Ammon's horn (tissue), 1 donor: ENCODE data around the gene TFF1.
A peak's percentile ranks its signal among the peaks of the same experiment; 100 is the strongest.
"Not testable (repeated sequence)": the region's sequence is repeated elsewhere in the genome, so short reads cannot be mapped to it uniquely, and the experiment has no call there.

Experiments used
- DNase-seq: peaks from one replicate; pipeline ENCODE4 v3.0.0-alpha.2; 2016; ENCODE audit warnings: low spot score

The TFF1 gene

GRCh38 chr21:42366292-42367010 is at the start of gene TFF1:
Gene TFF1 (minus strand): TSS chr21:42366535. CDS start chr21:42366495, 40 bp downstream.
- no peak for DNase-seq

GRCh38 chr21:42414928-42415769 is 48.8 kb upstream of the TFF1 start:
- DNase-seq: peak; percentile 53

DNA sequence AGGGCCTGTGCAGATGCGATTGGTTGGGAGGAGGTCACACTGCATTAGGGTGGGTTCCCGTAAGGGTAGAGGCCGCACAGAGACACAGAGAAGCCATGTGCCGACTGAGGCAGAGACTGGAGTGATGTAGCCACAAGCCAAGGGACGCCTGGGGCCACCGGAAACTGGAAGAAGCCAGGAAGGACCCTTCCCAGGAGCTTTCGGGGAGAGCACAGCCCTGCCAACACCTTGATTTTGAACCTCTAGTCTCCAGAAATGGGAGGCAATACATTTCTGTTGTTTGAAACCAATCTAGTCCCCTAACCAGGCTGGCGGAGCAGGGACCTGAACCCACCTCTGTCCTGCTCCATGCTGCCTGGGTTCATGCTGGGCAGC is 48.2 kb upstream of the TFF1 start:
- no peak for DNase-seq

DNA sequence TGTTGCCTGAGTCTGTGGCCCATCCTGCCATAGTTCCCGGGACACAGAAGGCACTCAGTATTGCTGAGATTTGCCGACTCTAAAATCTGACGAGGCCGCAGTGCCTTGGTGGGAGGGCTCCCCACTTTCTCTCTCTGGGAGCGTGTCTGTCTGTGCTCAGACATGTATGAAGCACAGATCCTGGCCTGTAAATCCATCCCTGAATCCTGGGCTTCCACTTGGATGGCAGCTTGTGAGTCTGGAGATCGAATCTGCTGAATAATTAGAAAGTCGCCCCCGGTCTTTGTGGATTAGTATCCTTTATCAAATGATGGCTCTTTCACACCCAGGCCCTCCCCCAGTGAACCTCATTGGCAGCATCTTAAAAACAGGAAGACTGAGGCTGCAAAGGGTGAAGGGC is 47.7 kb upstream of the TFF1 start:
- DNase-seq: no peak

- no peak for DNase-seq
Measured at GRCh38 chr21:42413500-42413899, 47.2 kb upstream of the TFF1 start.

DNA sequence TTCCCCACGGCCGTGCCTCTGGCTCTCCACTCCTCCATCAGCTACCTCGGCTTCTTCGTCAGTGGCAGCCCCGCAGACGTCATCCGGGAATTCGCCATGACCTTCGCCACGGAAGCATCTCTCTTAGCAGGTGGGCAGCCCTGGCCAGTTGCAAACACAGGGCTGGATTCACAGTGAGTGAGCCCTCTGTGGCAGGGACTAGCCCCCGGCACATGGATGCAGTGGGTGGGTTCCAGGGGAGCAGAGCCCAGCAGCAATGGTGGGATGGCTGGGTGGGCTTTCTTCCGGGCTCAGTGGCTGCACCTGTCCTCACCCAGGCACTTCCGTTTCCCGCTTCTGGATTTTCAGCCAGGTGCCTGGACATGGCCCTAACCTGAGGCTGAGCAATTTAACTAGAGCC is 46.8 kb upstream of the TFF1 start:
- DNase-seq: no peak

- DNase-seq: no peak
Measured at GRCh38 chr21:42412636-42412933, 46.2 kb upstream of the TFF1 start.

GRCh38 chr21:42411891-42412635 is 45.7 kb upstream of the TFF1 start:
- DNase-seq: no peak

DNA sequence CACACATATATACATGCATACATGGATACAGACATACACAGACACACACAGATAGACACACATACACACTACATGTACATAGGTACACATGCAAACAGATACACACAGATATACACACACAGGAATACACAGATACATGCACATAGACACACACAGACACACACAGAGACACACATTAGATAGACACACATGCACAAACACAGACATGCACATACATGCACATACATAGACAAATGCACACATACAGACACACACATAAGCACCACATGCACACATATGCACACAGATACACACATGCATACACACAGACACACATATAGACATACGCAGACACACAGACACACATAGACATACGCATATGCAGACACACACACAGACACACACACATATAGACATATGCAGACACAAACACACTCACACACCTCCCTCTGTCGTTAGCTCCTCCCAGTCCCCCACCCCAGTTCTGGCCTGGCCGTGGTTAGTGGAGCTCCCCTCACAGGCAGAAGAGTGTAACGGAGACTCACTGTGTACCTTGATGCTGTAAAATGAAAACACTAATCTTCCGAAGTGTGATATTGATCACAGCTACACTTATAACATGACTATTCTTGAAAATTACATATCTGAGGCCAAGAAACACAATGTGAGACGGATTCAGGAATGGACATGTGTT is 45.0 kb upstream of the TFF1 start:
- no peak for DNase-seq

- no peak for DNase-seq
Measured at GRCh38 chr21:42409366-42409765, 43.0 kb upstream of the TFF1 start.

DNA sequence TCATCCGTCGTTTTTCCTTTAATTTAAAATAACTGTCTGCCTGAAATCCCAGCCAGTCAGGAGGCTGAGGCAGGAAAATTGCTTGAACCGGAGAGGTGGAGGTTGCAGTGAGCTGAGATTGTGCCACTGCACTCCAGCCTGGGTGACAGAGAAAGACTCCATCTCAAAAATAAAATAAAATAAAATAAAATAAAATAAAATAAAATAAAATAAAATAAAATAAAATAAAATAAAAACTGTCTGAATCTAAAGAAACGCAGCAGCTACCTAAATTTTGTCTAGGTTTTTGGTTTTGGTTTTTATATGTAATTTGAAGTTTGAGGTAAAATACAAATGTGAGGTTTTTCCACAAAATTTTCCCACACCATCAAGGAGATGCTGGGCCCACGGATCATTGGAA is 42.4 kb upstream of the TFF1 start:
- not testable (repeated sequence) for DNase-seq

DNA sequence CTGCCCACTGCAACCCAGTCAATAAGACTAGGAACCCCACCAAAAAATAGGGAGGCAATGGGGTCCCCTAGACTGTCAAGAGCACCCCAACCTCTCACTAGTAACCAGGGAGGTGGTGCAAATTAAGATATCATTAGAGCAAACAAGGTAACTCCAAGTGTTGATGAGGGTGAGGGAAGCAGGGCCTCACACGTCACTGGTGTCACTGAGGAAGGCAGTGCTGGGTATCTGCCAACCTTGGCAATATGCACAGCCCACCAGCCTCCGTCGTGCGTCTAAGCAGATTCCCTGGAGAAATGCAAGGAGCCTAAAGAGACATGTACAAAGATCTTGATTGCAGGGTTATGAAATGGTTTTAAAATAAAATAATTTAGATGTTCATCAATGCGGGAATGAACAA is 41.1 kb upstream of the TFF1 start:
- no peak for DNase-seq

GRCh38 chr21:42406866-42407265 is 40.5 kb upstream of the TFF1 start:
- no peak for DNase-seq

- DNase-seq: no peak
Measured at GRCh38 chr21:42406201-42406621, 39.9 kb upstream of the TFF1 start.

DNA sequence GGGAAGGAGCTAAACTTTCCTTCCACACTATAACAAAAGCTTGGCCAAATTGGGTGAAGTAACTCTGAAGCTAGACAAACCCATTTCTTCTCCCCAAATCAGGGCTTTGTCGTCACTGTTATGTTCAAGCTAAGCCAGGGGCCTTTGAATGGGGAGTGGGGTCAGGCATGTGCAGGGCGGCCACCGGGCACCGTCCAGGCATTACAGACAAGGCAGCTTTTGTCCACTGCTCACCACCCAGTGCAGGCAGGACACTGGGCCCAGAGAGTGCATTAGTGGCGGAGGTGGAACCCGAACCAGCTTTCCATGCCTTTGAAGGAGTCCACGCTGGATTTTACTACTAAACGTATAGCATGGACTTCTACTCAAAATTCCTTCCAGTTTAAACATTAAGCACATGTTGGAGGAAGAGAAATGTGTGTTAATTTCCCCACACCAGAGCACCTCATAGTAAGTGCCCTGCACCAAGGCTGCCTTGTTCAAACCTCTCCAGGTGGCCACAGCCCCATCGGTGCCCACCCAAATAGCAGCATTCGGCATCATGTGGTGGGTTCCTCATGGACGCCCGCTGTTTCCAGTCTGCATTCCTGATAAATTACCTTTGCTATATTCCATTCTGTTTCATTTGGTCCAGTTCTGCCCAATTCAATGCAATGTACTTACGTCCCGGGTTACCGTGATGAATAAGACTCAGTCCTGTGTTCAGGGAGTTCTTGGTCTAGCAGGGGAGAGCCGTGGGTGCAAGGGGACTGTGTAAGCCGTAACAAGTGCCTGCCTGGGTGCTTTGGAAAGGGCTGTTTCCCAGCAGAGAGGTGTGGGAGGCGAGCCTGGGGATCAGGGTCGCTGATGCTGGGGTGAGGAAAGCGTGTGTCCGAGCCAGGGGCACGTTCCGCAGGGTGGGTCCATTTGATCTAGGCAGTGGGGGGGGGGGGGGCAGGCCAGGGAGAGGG is 39.0 kb upstream of the TFF1 start:
- DNase-seq: no peak

GRCh38 chr21:42404539-42404938 is 38.2 kb upstream of the TFF1 start:
- no peak for DNase-seq

DNA sequence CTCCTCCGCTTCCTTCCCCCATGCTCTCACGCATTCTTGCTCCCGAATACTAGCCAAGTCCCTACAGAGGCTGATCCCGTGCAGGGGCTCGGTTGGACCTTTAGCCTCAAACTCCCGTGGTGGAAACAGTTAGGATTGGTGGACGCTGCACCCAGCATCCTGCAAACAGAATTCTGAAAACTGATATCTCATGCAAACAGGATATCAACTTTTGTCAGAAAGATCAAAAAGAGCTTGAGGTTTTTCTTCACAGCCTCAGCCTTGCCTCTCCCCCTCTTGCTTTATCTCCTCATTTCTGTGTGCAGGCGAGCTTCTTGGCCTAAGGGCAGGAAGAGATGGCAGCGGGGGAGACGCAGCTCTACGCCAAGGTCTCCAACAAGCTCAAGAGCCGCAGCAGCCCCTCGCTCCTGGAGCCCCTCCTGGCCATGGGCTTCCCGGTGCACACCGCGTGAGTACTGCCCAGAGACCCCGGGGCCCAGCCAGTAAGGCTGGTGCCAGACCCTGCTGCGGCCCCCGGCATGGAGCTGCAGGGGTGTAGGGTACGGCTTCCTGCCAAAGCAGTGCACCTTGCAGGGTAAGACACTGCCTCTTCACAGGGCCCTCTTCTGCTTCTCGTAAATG is 37.4 kb upstream of the TFF1 start, which contains the start of gene UBASH3A:
TSS of gene UBASH3A (plus strand) at position 292 of the 621 bp plus-strand sequence. CDS start at position 336, 44 bp downstream.
- DNase-seq: no peak

DNA sequence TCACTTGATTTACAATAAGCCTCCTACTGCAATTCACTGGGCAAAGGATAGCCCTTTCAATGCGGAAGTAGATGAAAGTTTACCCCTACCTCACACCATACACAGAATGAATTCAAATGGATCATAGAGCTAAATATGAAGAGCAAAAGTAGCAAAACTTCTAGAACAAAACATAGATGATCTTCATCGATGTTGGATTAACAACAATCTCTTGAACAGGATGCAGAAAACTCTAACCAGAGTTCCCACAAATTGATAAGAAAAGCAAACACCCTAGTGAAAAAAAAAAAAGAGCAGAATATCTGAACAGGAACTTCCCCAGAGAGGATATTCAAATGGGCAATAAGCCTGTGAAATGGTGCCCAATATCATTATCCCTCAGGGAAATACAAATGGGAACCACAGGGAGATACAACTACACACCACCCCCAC is 35.5 kb upstream of the TFF1 start:
- DNase-seq: no peak

GRCh38 chr21:42401154-42401553 is 34.8 kb upstream of the TFF1 start:
- no peak for DNase-seq

DNA sequence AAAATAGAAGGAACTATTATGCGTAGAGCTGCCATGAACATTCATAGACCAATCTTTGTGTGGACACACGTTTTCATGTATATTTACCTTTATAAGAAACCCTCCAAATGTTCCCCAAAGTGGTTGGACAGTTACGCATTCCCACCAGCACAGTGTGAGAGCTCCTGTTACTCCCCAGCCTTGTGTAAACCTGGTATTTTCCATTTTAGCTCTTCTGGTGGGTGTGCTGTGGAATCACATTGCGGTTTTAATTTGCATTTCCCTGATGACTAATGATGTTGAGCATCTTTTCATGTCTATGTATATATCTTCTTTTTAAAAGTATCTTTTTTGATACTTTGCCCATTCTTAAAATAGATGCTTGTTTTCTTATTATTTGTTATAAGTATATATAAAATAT is 34.2 kb upstream of the TFF1 start:
- no peak for DNase-seq
